ENCODE results near the gene WHRN. TPM values are rescaled to one million over a fixed set of nuclear protein-coding genes. Genes with fewer than 3 reads are reported as not detected.

The WHRN gene
- total and polyA plus RNA-seq, 5 experiments from 2014 or later, result 0.17 to 4.2 (median 0.56) TPM

DNA sequence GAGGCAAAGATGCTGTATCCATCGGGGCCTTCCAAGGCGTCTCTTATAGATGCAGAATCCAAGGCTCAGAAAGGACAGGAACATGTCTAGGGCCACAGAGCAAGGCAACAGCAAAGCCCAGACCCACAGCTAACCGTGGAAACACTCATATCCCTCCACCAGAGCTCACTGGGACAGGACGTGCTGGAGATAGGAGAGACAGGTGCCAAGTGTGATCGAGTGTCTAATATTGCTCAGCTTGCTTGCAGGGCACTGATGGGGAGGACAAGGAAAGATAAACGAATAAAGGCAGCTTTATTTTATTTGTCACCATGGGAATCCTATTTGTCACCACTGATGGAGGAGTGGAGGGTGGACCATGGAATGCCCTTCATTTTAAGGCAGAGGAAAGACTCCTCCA, 73.5 kb downstream of the WHRN start:
- H3K27me3 Mint-ChIP-seq, result no peaks in the 10 kb centered on the region
- no peaks in the 10 kb centered on the region for H3K9me3 Mint-ChIP-seq
- H3K27ac Mint-ChIP-seq, result peak overlapping the region in 2 of 10 donors; percentile 15 to 33
- H3K4me3 Mint-ChIP-seq, result no peak overlapping the region
- ATAC-seq (no peak), DNase-seq (no peak)
- no peaks in the 10 kb centered on the region for H3K36me3 Mint-ChIP-seq
- peaks cover 2 to 6% (median 4%) of the 10 kb centered on the region in 4 donors for H3K4me1 Mint-ChIP-seq
- POLR2A ChIA-PET, result no interaction called here

- ATAC-seq (no peak), DNase-seq (no peak)
- Mint-ChIP-seq H3K27ac (peak overlapping the region in 1 of 10 donors; percentile 59), H3K9me3 (no peaks in the 10 kb centered on the region), H3K36me3 (no peaks in the 10 kb centered on the region), H3K4me1 (peaks cover 2 to 6% (median 4%) of the 10 kb centered on the region in 4 donors), H3K4me3 (no peak overlapping the region), H3K27me3 (no peaks in the 10 kb centered on the region)
- POLR2A ChIA-PET, result no interaction called here
Measured at GRCh38 chr9:114431003-114431402, 74.3 kb downstream of the WHRN start.

- POLR2A ChIA-PET, result no interaction called here
- Mint-ChIP-seq H3K4me3 (no peak overlapping the region), H3K4me1 (peaks cover 2 to 6% (median 4%) of the 10 kb centered on the region in 4 donors), H3K9me3 (no peaks in the 10 kb centered on the region), H3K27ac (peak overlapping the region in 1 of 10 donors; percentile 59), H3K36me3 (no peaks in the 10 kb centered on the region), H3K27me3 (no peaks in the 10 kb centered on the region)
- ATAC-seq (no peak), DNase-seq (no peak)
Measured at GRCh38 chr9:114430457-114430856, 74.8 kb downstream of the WHRN start.

GRCh38 chr9:114429488-114429887, 75.8 kb downstream of the WHRN start:
- Mint-ChIP-seq H3K36me3 (no peaks in the 10 kb centered on the region), H3K27me3 (peaks cover 0 to 2% (median 0%) of the 10 kb centered on the region in 5 donors), H3K9me3 (no peaks in the 10 kb centered on the region), H3K4me1 (peaks cover 2 to 6% (median 4%) of the 10 kb centered on the region in 4 donors), H3K4me3 (no peak overlapping the region), H3K27ac (no peak overlapping the region)
- ATAC-seq (no peak), DNase-seq (no peak)
- POLR2A ChIA-PET, result no interaction called here

DNA sequence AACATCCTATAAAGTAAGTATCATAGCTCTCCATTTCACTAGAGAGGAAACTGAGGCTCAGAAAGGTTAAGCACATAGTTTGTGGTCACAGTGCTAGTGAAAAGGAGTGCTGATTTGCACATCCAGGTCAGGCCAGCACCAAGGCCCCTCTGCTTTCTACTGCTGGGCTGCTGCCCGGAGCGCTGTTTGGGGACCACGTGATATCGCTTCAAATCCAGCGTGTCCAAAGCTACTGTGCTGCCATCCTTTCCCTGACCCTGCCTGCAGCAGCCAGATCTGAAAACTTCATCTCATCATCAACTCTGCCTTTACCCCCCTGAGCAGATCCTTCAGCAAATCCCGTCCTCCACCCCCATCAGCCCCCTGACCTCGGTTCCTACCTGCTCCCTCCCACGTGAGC, 76.8 kb downstream of the WHRN start:
- peaks cover 0 to 2% (median 0%) of the 10 kb centered on the region in 5 donors for H3K27me3 Mint-ChIP-seq
- H3K27ac Mint-ChIP-seq, result no peak overlapping the region
- H3K9me3 Mint-ChIP-seq, result no peaks in the 10 kb centered on the region
- ATAC-seq, result no peak
- DNase-seq, result no peak
- H3K36me3 Mint-ChIP-seq, result no peaks in the 10 kb centered on the region
- peaks cover 0 to 3% (median 0%) of the 10 kb centered on the region in 4 donors for H3K4me1 Mint-ChIP-seq
- POLR2A ChIA-PET, result interaction anchor here (1.0 kb wide), 1 partner anchor 23 kb away, joined by 3 read pairs; no protein-coding TSS in a partner anchor
- H3K4me3 Mint-ChIP-seq, result no peak overlapping the region

- Mint-ChIP-seq H3K27me3 (peaks cover 0 to 2% (median 0%) of the 10 kb centered on the region in 5 donors), H3K4me1 (no peaks in the 10 kb centered on the region), H3K27ac (no peak overlapping the region), H3K9me3 (no peaks in the 10 kb centered on the region), H3K4me3 (no peak overlapping the region), H3K36me3 (no peaks in the 10 kb centered on the region)
- DNase-seq (no peak), ATAC-seq (no peak)
- POLR2A ChIA-PET, result interaction anchor here (1.0 kb wide), 1 partner anchor 22 kb away, joined by 3 read pairs; no protein-coding TSS in a partner anchor
Measured at GRCh38 chr9:114427644-114428043, 77.6 kb downstream of the WHRN start.

DNA sequence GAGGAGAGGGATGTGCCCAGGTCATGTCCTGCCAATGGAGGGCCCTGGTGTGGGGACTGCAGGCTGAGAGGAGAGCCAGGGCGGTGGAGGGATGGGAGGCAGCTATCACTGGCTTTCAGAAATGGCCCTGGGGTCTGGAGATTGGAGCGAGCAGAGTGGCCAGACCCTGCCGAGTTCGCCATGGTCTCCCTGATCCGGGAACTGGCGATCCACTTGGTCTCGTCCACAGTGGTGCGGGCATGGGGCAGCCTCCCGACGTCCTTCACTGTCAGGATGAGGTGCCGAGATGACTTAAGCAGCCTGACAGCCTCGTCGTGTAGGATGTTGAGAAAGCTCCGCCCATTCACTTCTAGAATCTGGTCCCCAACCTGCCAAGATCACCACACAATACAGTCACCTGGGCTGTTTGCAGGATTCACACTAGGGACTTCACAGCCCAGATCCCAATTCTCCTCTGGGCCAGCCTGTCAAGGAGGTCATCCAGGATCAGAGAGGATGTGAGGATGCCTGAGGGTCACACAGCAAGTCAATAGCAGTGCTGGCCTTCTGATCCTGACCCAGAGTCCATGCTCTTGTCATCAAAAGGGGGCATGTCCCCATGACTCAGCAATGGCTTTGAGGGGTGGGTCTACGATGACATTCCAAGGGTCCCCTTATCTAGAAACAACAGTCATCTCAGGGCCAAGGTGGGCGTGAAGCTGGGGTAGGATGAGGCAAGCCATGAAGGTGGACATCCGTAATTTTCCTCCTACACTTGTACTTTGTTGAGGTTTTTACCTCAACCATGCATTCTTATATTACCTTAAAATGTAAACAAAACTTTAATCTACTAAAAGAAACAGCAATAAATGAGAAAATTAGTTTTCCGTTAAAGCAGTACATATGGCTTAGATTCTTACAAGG, 79.0 kb downstream of the WHRN start:
- Mint-ChIP-seq H3K27ac (peak overlapping the region in 1 of 10 donors; percentile 67), H3K9me3 (no peaks in the 10 kb centered on the region), H3K36me3 (no peaks in the 10 kb centered on the region), H3K4me1 (no peaks in the 10 kb centered on the region), H3K27me3 (peaks cover 0 to 2% (median 0%) of the 10 kb centered on the region in 5 donors), H3K4me3 (no peak overlapping the region)
- POLR2A ChIA-PET, result no interaction called here
- no peak for DNase-seq
- ATAC-seq, result no peak

DNA sequence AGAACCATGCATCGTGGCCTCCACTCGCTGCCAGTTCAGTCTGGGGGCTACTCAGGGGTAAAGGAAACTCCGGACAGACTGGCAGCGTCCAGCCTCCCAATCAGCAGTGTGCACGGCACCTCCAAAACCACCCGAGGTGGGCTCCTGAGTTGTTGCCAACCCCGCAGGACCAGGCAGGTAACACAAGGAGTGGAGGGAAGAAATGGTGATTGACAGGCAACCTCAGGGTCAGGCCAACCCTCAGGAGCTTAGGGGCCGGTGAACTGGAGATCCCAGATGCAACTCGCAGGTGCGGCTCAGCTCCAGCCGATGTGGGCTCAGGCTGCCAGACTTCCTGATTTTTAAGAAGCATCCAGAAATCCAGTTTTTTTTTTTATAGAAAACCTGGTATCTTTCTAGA, 80.1 kb downstream of the WHRN start:
- DNase-seq, result no peak
- Mint-ChIP-seq H3K4me3 (no peak overlapping the region), H3K4me1 (no peaks in the 10 kb centered on the region), H3K27ac (peak overlapping the region in 1 of 10 donors; percentile 36), H3K36me3 (no peaks in the 10 kb centered on the region), H3K27me3 (peaks cover 0 to 2% (median 0%) of the 10 kb centered on the region in 5 donors), H3K9me3 (no peaks in the 10 kb centered on the region)
- no peak for ATAC-seq
- POLR2A ChIA-PET, result no interaction called here

GRCh38 chr9:114424126-114424525, 81.1 kb downstream of the WHRN start:
- no peaks in the 10 kb centered on the region for H3K9me3 Mint-ChIP-seq
- peaks cover 0 to 2% (median 0%) of the 10 kb centered on the region in 4 donors for H3K4me1 Mint-ChIP-seq
- H3K27me3 Mint-ChIP-seq, result peaks cover 0 to 2% (median 0%) of the 10 kb centered on the region in 5 donors
- POLR2A ChIA-PET, result no interaction called here
- H3K27ac Mint-ChIP-seq, result no peak overlapping the region
- H3K36me3 Mint-ChIP-seq, result no peaks in the 10 kb centered on the region
- DNase-seq (no peak), ATAC-seq (no peak)
- H3K4me3 Mint-ChIP-seq, result no peak overlapping the region

DNA sequence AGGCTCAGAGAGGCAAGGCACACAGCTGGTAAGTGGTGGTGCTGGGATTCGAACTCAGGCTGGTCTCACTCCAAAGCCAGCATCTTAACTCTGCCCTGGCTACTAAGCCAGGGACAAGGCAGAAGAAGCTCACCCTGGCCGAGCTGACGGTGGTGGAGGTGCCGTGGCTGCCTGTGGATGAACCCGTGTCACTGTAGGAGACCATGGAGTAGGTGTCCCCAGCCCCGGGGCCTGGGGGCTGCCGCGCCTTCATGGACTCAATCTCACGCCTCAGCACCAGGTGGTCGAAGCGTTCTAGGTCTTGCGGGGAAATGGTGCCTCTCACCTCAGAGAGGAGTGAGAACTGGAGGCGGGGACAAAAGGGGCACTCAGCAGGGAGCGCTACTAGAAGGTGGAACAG, 82.1 kb downstream of the WHRN start:
- ATAC-seq (no peak), DNase-seq (no peak)
- Mint-ChIP-seq H3K36me3 (no peaks in the 10 kb centered on the region), H3K9me3 (no peaks in the 10 kb centered on the region), H3K27me3 (peaks cover 0 to 2% (median 0%) of the 10 kb centered on the region in 5 donors), H3K4me3 (no peak overlapping the region), H3K4me1 (peaks cover 0 to 6% (median 1%) of the 10 kb centered on the region in 4 donors), H3K27ac (peak overlapping the region in 2 of 10 donors; percentile 22 to 33)
- POLR2A ChIA-PET, result no interaction called here

GRCh38 chr9:114421147-114421546, 84.1 kb downstream of the WHRN start:
- H3K4me3 Mint-ChIP-seq, result no peak overlapping the region
- peaks cover 0 to 2% (median 0%) of the 10 kb centered on the region in 5 donors for H3K27me3 Mint-ChIP-seq
- H3K27ac Mint-ChIP-seq, result no peak overlapping the region
- H3K4me1 Mint-ChIP-seq, result peaks cover 0 to 12% (median 8%) of the 10 kb centered on the region in 4 donors
- ATAC-seq, result no peak
- POLR2A ChIA-PET, result interaction anchor here (0.5 kb wide), 1 partner anchor 82 kb away, joined by 5 read pairs; no protein-coding TSS in a partner anchor
- no peaks in the 10 kb centered on the region for H3K36me3 Mint-ChIP-seq
- no peak for DNase-seq
- H3K9me3 Mint-ChIP-seq, result no peaks in the 10 kb centered on the region

GRCh38 chr9:114419796-114420195, 85.5 kb downstream of the WHRN start:
- Mint-ChIP-seq H3K36me3 (no peaks in the 10 kb centered on the region), H3K4me3 (no peak overlapping the region), H3K27me3 (peaks cover 0 to 2% (median 0%) of the 10 kb centered on the region in 5 donors), H3K27ac (no peak overlapping the region), H3K9me3 (no peaks in the 10 kb centered on the region), H3K4me1 (peaks cover 0 to 12% (median 8%) of the 10 kb centered on the region in 4 donors)
- POLR2A ChIA-PET, result no interaction called here
- DNase-seq (no peak), ATAC-seq (no peak)

DNA sequence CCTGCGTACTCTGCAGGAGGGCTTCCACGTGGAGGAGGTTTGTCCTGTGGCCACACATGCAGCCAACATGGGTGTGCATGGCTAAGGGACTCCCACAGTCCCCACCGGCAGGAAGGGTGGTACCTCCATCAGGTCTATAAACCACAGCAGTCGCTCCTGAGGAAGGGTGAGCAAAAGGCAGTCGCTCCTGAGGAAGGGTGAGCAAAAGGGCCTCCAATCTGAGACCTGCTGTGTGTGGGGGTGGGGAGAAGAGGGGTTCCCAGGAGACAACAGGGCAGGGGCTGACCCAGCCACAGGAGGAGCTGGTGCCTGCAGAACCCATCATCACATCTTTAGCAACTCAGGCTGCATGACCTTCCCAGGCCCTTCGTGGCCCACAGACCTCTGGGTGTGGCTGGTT, 87.2 kb downstream of the WHRN start:
- ATAC-seq, result no peak
- POLR2A ChIA-PET, result no interaction called here

More for the DNA sequence above, 87.2 kb downstream of the WHRN start:
- peak overlapping the region in 4 of 10 donors; percentile 43 to 67 (median 48) for H3K27ac Mint-ChIP-seq
- H3K36me3 Mint-ChIP-seq, result no peaks in the 10 kb centered on the region
- no peaks in the 10 kb centered on the region for H3K27me3 Mint-ChIP-seq
- no peak for DNase-seq
- peaks cover 0 to 12% (median 8%) of the 10 kb centered on the region in 4 donors for H3K4me1 Mint-ChIP-seq
- H3K9me3 Mint-ChIP-seq, result no peaks in the 10 kb centered on the region
- H3K4me3 Mint-ChIP-seq, result peak overlapping the region in 1 of 10 donors; percentile 8
